Neuronal stem cell (in vitro differentiated cells): ENCODE data around the gene SERHL2.

ENCODE experiments used
- DNase-seq: peaks from one replicate; pipeline ENCODE4 v3.0.0-alpha.2; 2013; ENCODE audit warnings: low spot score
- H2AFZ ChIP-seq: one replicate; pipeline ENCODE4 v1.6.1; 2013; ENCODE audit warnings: mild to moderate bottlenecking, low read length, inconsistent platforms
- H2AK5ac ChIP-seq: 2 replicates; pipeline ENCODE4 v1.6.1; 2013; ENCODE audit warnings: low read depth, mild to moderate bottlenecking, inconsistent platforms, low read length, moderate library complexity, mixed read lengths
- H2BK120ac ChIP-seq: 2 replicates; pipeline ENCODE4 v1.6.1; 2013; ENCODE audit warnings: low read depth, mild to moderate bottlenecking, inconsistent platforms, low read length, moderate library complexity, mixed read lengths
- H2BK12ac ChIP-seq: one replicate; pipeline ENCODE4 v1.6.1; 2013; ENCODE audit warnings: low read length, inconsistent platforms
- H2BK15ac ChIP-seq: 2 replicates; pipeline ENCODE4 v1.6.1; 2013; ENCODE audit warnings: mild to moderate bottlenecking, low read length, inconsistent platforms, mixed read lengths
- H2BK5ac ChIP-seq: one replicate; pipeline ENCODE4 v1.6.1; 2013; ENCODE audit warnings: inconsistent platforms, mild to moderate bottlenecking, low read length, moderate library complexity
- H3K14ac ChIP-seq: one replicate; pipeline ENCODE4 v1.6.1; 2013; ENCODE audit warnings: low read length, inconsistent platforms
- H3K18ac ChIP-seq: 2 replicates; pipeline ENCODE4 v1.6.1; 2013; ENCODE audit warnings: low read length, inconsistent platforms
- H3K23ac ChIP-seq: 2 replicates; pipeline ENCODE4 v1.6.1; 2013; ENCODE audit warnings: low read depth, mild to moderate bottlenecking, mixed read lengths, low read length, inconsistent platforms; ENCODE audit not compliant: poor library complexity
- H3K27ac ChIP-seq: replicated peaks from 3 replicates; pipeline ENCODE4 v1.5.1; 2013; ENCODE audit warnings: low read length, inconsistent platforms
- H3K27me3 ChIP-seq, 3 experiments: 2 replicates each; pipeline ENCODE4 v1.6.1; 2013; ENCODE audit warnings: low read length in 3 of 3, mild to moderate bottlenecking in 2 of 3, inconsistent platforms in 1 of 3, low read depth in 1 of 3, mixed read lengths in 1 of 3, moderate library complexity in 1 of 3; ENCODE audit not compliant: control insufficient read depth in 3 of 3, insufficient read depth in 3 of 3
- H3K36me3 ChIP-seq, 2 donors: replicated peaks in 1 of 2; 2 replicates each; pipeline ENCODE4 v1.6.1; 2013; ENCODE audit warnings: low read length in 2 of 2; ENCODE audit not compliant: control insufficient read depth in 2 of 2, insufficient read depth in 2 of 2
- H3K4ac ChIP-seq: 2 replicates; pipeline ENCODE4 v1.6.1; 2013; ENCODE audit warnings: inconsistent platforms, mild to moderate bottlenecking, low read length, moderate library complexity
- H3K4me1 ChIP-seq, 2 donors: 1 replicate in 1 of 2; 2 replicates in 1 of 2; pipeline ENCODE4 v1.6.1; 2013; ENCODE audit warnings: low read length in 2 of 2, low read depth in 1 of 2; ENCODE audit not compliant: control insufficient read depth in 2 of 2, insufficient read depth in 1 of 2
- H3K4me2 ChIP-seq: one replicate; pipeline ENCODE4 v1.6.1; 2013; ENCODE audit warnings: mild to moderate bottlenecking, low read length, inconsistent platforms; ENCODE audit not compliant: insufficient read depth, poor library complexity, severe bottlenecking
- H3K4me3 ChIP-seq, 2 donors: 2 replicates each; pipeline ENCODE4 v1.5.1; 2013; ENCODE audit warnings: low read length in 2 of 2, mild to moderate bottlenecking in 2 of 2, inconsistent platforms in 1 of 2, moderate library complexity in 1 of 2
- H3K79me1 ChIP-seq: one replicate; pipeline ENCODE4 v1.6.1; 2013; ENCODE audit warnings: low read depth, mild to moderate bottlenecking, inconsistent platforms, low read length, moderate library complexity
- H3K9ac ChIP-seq: one replicate; pipeline ENCODE4 v1.6.1; 2013; ENCODE audit warnings: mild to moderate bottlenecking, low read depth, low read length, inconsistent platforms; ENCODE audit not compliant: poor library complexity
- H3K9me3 ChIP-seq, 2 donors: replicated peaks in 1 of 2; 2 replicates each; pipeline versions ENCODE3 to v1.6.1; 2013; ENCODE audit warnings: low read length in 2 of 2, mild to moderate bottlenecking in 2 of 2, inconsistent platforms in 1 of 2, low read depth in 1 of 2, mixed read lengths in 1 of 2, moderate library complexity in 1 of 2; ENCODE audit not compliant: control insufficient read depth in 2 of 2, insufficient read depth in 1 of 2
- H4K8ac ChIP-seq: one replicate; pipeline ENCODE4 v1.6.1; 2013; ENCODE audit warnings: low read depth, mild to moderate bottlenecking, inconsistent platforms, low read length, moderate library complexity
- H4K91ac ChIP-seq: one replicate; pipeline ENCODE4 v1.6.1; 2013; ENCODE audit warnings: low read length, low read depth, mild to moderate bottlenecking, inconsistent platforms; ENCODE audit not compliant: poor library complexity
- WGBS, 2 donors: extraction: QIAGEN DNeasy Blood & Tissue Kit; methylation state at CpG; one replicate each; pipeline ENCODE4 v1.1.7; 2013; ENCODE audit warnings: missing lambda C conversion rate in 2 of 2, mixed read lengths in 1 of 2; ENCODE audit not compliant: insufficient read length in 2 of 2, insufficient replicate concordance in 1 of 2; ENCODE audit errors: extremely low coverage in 2 of 2; 5-methylcytosine and 5-hydroxymethylcytosine counted together

The SERHL2 gene

DNA sequence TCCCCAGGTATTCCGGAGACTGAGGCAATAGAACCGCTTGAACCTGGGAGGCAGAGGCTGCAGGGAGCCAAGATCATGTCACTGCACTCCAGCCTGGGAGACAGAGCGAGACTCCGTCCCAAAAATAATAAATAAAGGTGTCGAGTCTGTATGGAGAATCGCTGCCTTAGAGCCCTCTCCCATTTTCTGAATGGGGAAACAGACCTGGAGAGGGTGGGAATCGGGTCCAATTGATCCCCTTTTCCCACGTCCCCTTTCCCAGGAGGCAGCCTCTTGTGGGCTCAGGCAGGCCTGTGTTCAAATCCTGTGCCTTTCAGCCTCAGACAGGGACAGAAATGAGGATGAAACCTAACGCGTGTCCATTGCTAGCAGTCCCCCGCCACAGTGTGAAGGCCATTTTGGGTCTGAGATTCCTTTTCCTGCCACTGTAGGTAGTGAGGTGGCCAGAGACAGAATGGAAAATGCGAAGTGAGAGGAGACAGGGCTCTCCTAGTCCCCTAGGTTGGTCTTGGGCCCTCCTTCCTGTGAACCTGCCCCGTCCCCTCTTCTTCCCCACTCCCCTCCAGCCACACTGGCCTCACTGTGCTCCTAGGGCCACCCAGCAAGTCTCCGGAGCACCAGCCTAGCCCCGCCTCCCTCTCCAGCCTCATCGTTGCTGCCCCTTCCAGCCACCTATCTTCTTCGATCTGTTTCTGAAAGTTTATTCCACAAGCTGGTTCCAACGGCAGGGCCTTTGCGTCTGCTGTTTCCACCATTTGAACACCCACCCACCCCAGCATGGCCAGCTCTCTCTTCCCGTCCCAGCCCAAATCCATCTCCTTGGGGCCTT is 63.6 kb downstream of the SERHL2 start:
- no peaks in the 10 kb centered on the region for H3K9me3 ChIP-seq

DNA sequence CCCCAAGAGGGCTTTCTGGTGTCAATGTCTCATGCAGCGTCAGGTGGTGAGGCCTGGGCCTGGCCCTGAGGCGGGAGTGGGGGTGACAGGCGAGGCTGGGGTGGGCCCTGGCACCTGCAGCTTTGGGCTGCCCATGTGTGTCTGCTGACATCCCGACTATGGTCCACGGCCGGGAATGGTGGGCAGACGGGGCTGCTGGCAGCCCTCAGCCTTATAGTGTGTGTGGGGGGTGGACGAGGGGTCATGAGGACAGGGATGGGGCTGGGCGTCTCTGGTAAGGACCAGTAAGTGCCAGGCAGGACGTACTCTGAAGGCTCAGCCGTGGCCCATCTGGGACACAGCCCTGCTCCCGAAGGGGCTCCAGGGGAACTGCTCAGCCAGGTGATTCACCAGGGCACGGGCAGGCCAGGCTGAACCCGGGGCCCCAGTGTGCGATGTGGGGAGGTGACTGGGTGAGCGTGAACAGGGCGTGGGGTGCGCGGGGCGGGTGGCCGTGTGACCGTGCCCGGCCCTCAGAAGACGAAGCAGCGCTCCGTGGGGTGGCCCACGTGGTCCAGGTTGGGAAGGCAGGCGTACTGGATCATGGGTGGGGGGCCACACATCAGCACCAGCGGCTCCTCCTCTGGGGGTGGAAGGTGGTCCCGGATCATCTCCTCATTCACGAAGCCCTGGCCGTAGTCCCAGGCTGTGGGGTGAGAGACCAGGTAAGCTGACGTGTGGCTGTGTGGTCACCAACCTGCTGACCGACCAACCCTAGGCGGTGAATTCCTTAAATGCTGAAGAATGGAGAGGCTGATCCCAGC is 65.7 kb downstream of the SERHL2 start:
- no peak overlapping the region for H2BK120ac ChIP-seq
- peak overlapping the region; percentile 23 for H3K4ac ChIP-seq
- peaks cover 2% of the 10 kb centered on the region for H3K79me1 ChIP-seq
- H2BK5ac ChIP-seq: peak overlapping the region; percentile 53
- no peak overlapping the region for H3K4me2 ChIP-seq
- H3K9me3 ChIP-seq: no peaks in the 10 kb centered on the region
- H2BK12ac ChIP-seq: no peak overlapping the region
- H2AK5ac ChIP-seq: peak overlapping the region; percentile 56
- no peak for DNase-seq
- no peak overlapping the region for H2AFZ ChIP-seq
- peak overlapping the region; percentile 80 for H3K23ac ChIP-seq
- no peaks in the 10 kb centered on the region for H3K27me3 ChIP-seq
- peak overlapping the region; percentile 43 for H4K8ac ChIP-seq
- H3K14ac ChIP-seq: no peak overlapping the region
- no peak overlapping the region for H3K9ac ChIP-seq
- H3K4me3 ChIP-seq: no peak overlapping the region
- peaks cover 5 to 11% of the 10 kb centered on the region in 2 donors for H3K4me1 ChIP-seq
- peaks cover 12 to 46% of the 10 kb centered on the region in 2 donors for H3K36me3 ChIP-seq
- H2BK15ac ChIP-seq: no peak overlapping the region
- H3K18ac ChIP-seq: no peak overlapping the region
- no peak overlapping the region for H4K91ac ChIP-seq
- no peak overlapping the region for H3K27ac ChIP-seq
- WGBS, 2 donors: no CpG with 5 or more reads among the region's 35 CpGs

More for the DNA sequence above, 63.6 kb downstream of the SERHL2 start:
- Histone ChIP-seq H2AFZ (no peak overlapping the region), H3K9ac (no peak overlapping the region), H2BK120ac (no peak overlapping the region), H3K23ac (peak overlapping the region; percentile 11), H3K18ac (peak overlapping the region; percentile 39), H3K79me1 (peaks cover 6% of the 10 kb centered on the region), H3K4me3 (no peak overlapping the region), H2BK5ac (no peak overlapping the region), H3K4me1 (peaks cover 5 to 14% of the 10 kb centered on the region in 2 donors), H2AK5ac (no peak overlapping the region), H3K14ac (no peak overlapping the region), H3K4me2 (no peak overlapping the region), H3K4ac (no peak overlapping the region), H4K91ac (no peak overlapping the region), H3K36me3 (peaks cover 8 to 37% of the 10 kb centered on the region in 2 donors), H2BK15ac (no peak overlapping the region), H2BK12ac (no peak overlapping the region), H4K8ac (no peak overlapping the region), H3K27me3 (no peaks in the 10 kb centered on the region), H3K27ac (no peak overlapping the region)
- no peak for DNase-seq
- WGBS, 2 donors: no CpG with 5 or more reads among the region's 20 CpGs

DNA sequence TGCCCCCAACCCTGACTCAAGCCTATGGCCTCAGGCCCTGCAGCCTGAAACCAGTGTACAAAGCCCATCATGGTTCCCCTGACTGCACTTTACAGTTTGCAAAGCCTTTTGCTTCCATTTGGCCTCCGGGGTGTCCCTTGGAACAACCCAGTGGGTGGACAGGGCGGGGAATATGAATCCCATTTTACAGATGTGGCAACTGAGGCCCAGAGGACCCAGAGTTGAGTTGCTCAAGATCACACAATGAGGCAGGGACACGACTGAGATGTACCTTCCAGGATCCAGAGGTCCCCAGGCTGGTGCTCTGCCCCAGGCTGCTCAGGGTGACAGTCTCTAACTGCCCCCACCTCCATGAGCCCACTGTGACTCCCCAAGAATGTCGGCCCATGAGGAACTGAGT is 66.3 kb downstream of the SERHL2 start:
- Histone ChIP-seq H3K9me3 (no peaks in the 10 kb centered on the region), H2BK12ac (no peak overlapping the region), H3K4ac (no peak overlapping the region), H3K18ac (no peak overlapping the region), H3K79me1 (peaks cover 2% of the 10 kb centered on the region), H4K91ac (no peak overlapping the region), H2AFZ (no peak overlapping the region), H3K27me3 (no peaks in the 10 kb centered on the region), H3K4me1 (peaks cover 5 to 11% of the 10 kb centered on the region in 2 donors), H3K14ac (no peak overlapping the region), H2BK5ac (peak overlapping the region; percentile 7), H4K8ac (no peak overlapping the region), H3K27ac (no peak overlapping the region), H3K4me2 (no peak overlapping the region), H3K36me3 (peaks cover 12 to 49% of the 10 kb centered on the region in 2 donors), H3K23ac (peak overlapping the region; percentile 80), H2AK5ac (no peak overlapping the region), H2BK15ac (no peak overlapping the region), H3K9ac (peak overlapping the region; percentile 30), H2BK120ac (no peak overlapping the region), H3K4me3 (no peak overlapping the region)
- DNase-seq: no peak
- no CpG with 5 or more reads among the region's 4 CpGs for WGBS, 2 donors

DNA sequence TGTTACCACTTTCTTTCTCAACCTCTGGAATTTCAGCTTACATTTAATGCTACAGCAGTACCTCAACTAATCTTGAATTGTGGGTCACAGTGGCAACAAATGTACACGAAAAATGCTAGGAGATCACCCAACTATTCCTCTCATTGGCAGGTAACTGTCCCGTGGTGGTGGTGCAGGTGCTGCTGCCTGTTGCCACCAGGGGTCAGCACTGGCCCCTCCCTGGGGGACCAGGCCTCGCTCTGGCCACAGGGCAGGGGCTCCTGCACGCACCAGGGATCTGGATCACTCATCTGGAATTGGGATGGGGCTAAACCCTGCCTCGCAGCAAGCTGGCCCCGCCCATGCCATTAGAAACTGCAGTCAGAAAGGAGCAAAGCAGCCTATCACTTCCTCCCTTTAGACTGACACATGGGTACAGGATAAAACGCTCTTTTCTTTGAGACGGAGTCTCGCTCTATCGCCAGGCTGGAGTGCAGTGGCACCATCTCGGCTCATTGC is 67.8 kb downstream of the SERHL2 start:
- Histone ChIP-seq H2AK5ac (no peak overlapping the region), H2BK120ac (no peak overlapping the region), H3K4ac (no peak overlapping the region), H3K23ac (no peak overlapping the region), H3K4me3 (no peak overlapping the region), H3K9ac (no peak overlapping the region), H3K4me2 (no peak overlapping the region), H2BK15ac (no peak overlapping the region), H3K4me1 (peaks cover 0 to 6% of the 10 kb centered on the region in 2 donors), H3K27me3 (no peaks in the 10 kb centered on the region), H3K36me3 (peaks cover 18 to 61% of the 10 kb centered on the region in 2 donors), H4K8ac (no peak overlapping the region), H3K18ac (no peak overlapping the region), H4K91ac (no peak overlapping the region), H2AFZ (no peak overlapping the region), H3K79me1 (peaks cover 2% of the 10 kb centered on the region), H3K9me3 (no peaks in the 10 kb centered on the region), H3K27ac (no peak overlapping the region), H2BK5ac (no peak overlapping the region), H3K14ac (no peak overlapping the region), H2BK12ac (no peak overlapping the region)
- DNase-seq: peak; percentile 67
- no CpG with 5 or more reads among the region's 11 CpGs for WGBS, 2 donors
